NCI-H146 (cell line): Measurements from ENCODE around the gene DCC.

ENCODE experiments used
- DNase-seq: peaks from one replicate; lab custom pipeline; 2025; lab: John Stamatoyannopoulos, UW

The DCC gene

GRCh38 chr18:53503914-53504441 lies 1164.0 kb downstream of the DCC start:
- DNase-seq = no peak

- no peak for DNase-seq
These were observed 1168.5 kb downstream of the DCC start for GRCh38 chr18:53508529-53508928.

- DNase-seq = no peak
These were observed 1169.9 kb downstream of the DCC start for GRCh38 chr18:53509886-53510285.

GRCh38 chr18:53511725-53512124 lies 1171.7 kb downstream of the DCC start:
- DNase-seq = peak; percentile 3

- no peak for DNase-seq
These were observed 1181.1 kb downstream of the DCC start for GRCh38 chr18:53521068-53521467.

- no peak for DNase-seq
These were observed 1186.3 kb downstream of the DCC start for GRCh38 chr18:53526101-53526870.

- no peak for DNase-seq
These were observed 1187.4 kb downstream of the DCC start for GRCh38 chr18:53527365-53527764.

- DNase-seq = no peak
These were observed 1191.2 kb downstream of the DCC start for GRCh38 chr18:53531187-53531586.

- no peak for DNase-seq
These were observed 1191.9 kb downstream of the DCC start for GRCh38 chr18:53531896-53532295.

GRCh38 chr18:53534203-53534602 lies 1194.2 kb downstream of the DCC start:
- DNase-seq = no peak

- DNase-seq = no peak
These were observed 1194.7 kb downstream of the DCC start for GRCh38 chr18:53534695-53535094.

- no peak for DNase-seq
These were observed 1196.9 kb downstream of the DCC start for GRCh38 chr18:53536908-53537307.

GRCh38 chr18:53541924-53542323 lies 1201.9 kb downstream of the DCC start:
- no peak for DNase-seq

- no peak for DNase-seq
These were observed 1203.7 kb downstream of the DCC start for GRCh38 chr18:53543711-53544110.

GRCh38 chr18:53544917-53545316 lies 1204.9 kb downstream of the DCC start:
- no peak for DNase-seq

GRCh38 chr18:53551868-53552426 lies 1212.0 kb downstream of the DCC start:
- no peak for DNase-seq

- no peak for DNase-seq
These were observed 1213.0 kb downstream of the DCC start for GRCh38 chr18:53553030-53553429.

GRCh38 chr18:53556450-53556849 lies 1216.5 kb downstream of the DCC start:
- no peak for DNase-seq

GRCh38 chr18:53560546-53560945 lies 1220.5 kb downstream of the DCC start:
- DNase-seq = no peak

GRCh38 chr18:53566626-53567025 lies 1226.6 kb downstream of the DCC start:
- peak; percentile 7 for DNase-seq

GRCh38 chr18:53567929-53568574 lies 1228.1 kb downstream of the DCC start:
- peak; percentile 38 for DNase-seq
